Jurkat, Clone E6-1 (cell line): ENCODE data around the gene FRMD5. TPM values are rescaled to one million over a fixed set of nuclear protein-coding genes. Genes with fewer than 3 reads are reported as not detected.
A peak's percentile ranks its signal among the peaks of the same experiment; 100 is the strongest.
"Not testable (repeated sequence)": the region's sequence is repeated elsewhere in the genome, so short reads cannot be mapped to it uniquely, and the experiment has no call there.

Source experiments
- DNase-seq: peaks from one replicate; pipeline ENCODE4 v3.0.0-alpha.2; 2011; ENCODE audit warnings: low read depth, low spot score
- H3K4me3 ChIP-seq: 2 replicates; pipeline ENCODE4 v1.5.1; 2011; ENCODE audit warnings: mild to moderate bottlenecking, low read length, control low read depth, moderate library complexity
- polyA plus RNA-seq: library from polyadenylated mRNA; unstranded; fragments of >200 nt; gene quantifications from one replicate; pipeline ENCODE4 v1.2.1, GENCODE V29; 2012; ENCODE audit warnings: missing spikeins; ENCODE audit not compliant: insufficient read length, insufficient read depth

Gene FRMD5
- 3.7 TPM for polyA plus RNA-seq

GRCh38 chr15:44195151-44195740, at the start of gene FRMD5:
FRMD5 (minus strand) TSS chr15:44195271.
- H3K4me3 ChIP-seq = peak within 1 kb of the TSS; percentile 57
- DNase-seq = peak; percentile 97

DNA sequence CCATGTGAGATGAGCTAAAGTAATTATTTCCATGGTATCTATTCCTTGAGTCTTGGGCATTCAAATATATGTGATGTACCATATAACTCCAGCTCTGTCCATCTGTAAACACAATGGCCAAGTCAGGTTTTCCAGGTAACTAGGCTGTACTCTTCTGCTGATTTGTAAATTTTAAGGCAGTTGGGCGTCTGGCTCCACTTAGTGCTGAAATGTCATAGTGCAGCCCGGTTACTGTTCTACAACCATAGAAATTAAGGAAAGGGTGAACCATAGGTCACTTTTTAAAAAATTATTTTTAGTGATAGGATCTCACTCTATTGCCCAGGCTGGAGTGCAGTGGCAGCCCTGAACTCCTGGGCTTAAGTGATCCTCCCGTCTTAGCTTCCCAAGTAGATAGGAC, 48.8 kb upstream of the FRMD5 start:
- no peak for DNase-seq

DNA sequence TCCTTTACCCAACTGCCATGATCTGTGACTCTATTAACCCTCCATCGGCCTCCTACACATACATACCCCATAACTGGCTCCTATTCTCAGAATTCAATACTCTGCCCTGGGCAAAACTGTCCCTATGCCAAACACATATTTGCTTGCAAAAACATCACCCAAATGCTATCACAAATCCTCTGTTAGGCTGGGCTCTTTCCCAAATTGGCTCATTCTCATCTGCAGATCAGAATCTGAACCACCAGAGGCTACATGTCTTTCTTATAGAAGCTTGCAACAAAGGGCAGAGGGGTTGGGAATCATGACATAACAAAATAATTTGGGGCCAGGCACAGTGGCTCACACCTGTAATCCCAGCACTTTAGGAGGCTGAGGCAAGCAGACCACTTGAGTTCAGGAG, 48.1 kb upstream of the FRMD5 start:
- DNase-seq = no peak
- no peak overlapping the region for H3K4me3 ChIP-seq

More for the DNA sequence above, 48.8 kb upstream of the FRMD5 start:
- no peak overlapping the region for H3K4me3 ChIP-seq

GRCh38 chr15:44231842-44232241, 36.8 kb upstream of the FRMD5 start:
- no peak for DNase-seq
- no peak overlapping the region for H3K4me3 ChIP-seq

DNA sequence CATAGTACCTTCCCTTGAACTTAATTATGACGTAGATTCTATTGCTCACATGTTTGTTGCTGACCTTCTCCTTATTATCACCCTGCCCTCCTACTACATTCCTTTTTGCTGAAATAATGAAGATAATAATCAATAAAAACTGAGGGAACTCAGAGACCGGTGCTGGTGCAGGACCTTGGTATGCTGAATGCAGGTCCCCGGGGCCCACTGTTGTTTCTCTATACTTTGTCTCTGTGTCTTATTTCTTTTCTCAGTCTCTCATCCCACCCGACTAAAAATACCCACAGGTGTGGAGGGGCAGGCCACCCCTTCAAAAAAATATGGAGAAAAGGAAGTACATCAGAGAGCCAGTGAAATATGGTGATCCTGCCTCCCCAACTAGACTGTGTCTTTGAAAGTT, 34.2 kb upstream of the FRMD5 start:
- H3K4me3 ChIP-seq, DNase-seq: not testable (repeated sequence)

GRCh38 chr15:44227584-44227983, 32.5 kb upstream of the FRMD5 start:
- H3K4me3 ChIP-seq = no peak overlapping the region
- no peak for DNase-seq

DNA sequence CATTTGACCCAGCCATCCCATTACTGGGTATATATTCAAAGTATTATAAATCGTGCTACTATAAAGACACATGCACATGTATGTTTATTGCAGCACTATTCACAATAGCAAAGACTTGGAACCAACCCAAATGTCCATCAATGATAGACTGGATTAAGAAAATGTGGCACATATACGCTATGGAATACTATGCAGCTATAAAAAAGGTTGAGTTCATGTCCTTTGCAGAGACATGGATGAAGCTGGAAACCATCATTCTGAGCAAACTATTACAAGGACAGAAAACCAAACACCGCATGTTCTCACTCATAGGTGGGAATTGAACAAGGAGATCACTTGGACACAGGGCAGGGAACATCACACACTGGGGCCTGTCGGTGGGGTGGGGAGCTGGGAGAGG, 31.9 kb upstream of the FRMD5 start:
- DNase-seq, H3K4me3 ChIP-seq: not testable (repeated sequence)

DNA sequence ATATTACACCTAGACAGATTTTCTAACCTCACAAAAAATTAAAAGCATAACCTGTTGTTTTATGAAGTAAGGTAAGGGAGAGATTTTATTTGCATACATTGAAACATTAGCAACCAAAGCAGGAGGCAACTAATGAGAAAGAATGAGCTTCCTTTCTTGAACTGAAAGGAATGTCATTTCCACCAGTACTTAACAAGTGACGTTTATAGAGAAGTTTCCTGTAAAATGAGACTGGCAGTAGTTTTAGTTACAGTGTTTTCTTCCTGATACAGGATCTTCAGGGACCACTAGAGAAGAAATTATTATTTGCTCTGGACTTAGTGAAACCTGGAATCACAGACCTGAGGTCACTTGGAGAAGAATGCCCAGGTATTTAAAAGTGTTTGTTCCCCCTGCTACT, 27.4 kb upstream of the FRMD5 start:
- no peak overlapping the region for H3K4me3 ChIP-seq
- no peak for DNase-seq

DNA sequence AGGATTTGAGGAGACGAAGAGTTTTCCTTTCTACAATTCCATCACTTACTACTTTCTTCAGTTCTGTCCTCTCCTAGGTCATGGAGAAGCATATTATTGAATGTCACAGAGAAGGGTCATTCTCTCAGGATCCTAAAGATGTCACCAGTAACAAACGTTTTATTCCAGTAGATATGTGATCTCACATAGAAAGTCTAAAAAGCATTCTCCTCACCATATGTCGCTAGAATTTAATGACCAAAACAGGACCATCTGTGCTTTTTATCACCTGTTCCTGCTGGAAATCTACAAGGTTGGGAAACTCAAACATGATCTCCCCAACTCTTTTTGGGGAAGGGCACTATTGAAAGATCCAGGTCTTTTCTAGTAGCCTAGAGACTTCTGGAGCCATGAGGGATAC, 24.0 kb upstream of the FRMD5 start:
- no peak for DNase-seq

GRCh38 chr15:44216958-44217357, 21.9 kb upstream of the FRMD5 start:
- DNase-seq = no peak
- no peak overlapping the region for H3K4me3 ChIP-seq

More for the DNA sequence above, 24.0 kb upstream of the FRMD5 start:
- no peak overlapping the region for H3K4me3 ChIP-seq

GRCh38 chr15:44215594-44215993, 20.5 kb upstream of the FRMD5 start:
- no peak for DNase-seq

GRCh38 chr15:44208956-44209355, 13.9 kb upstream of the FRMD5 start:
- no peak for DNase-seq
- no peak overlapping the region for H3K4me3 ChIP-seq

More at GRCh38 chr15:44215594-44215993, 20.5 kb upstream of the FRMD5 start:
- no peak overlapping the region for H3K4me3 ChIP-seq

DNA sequence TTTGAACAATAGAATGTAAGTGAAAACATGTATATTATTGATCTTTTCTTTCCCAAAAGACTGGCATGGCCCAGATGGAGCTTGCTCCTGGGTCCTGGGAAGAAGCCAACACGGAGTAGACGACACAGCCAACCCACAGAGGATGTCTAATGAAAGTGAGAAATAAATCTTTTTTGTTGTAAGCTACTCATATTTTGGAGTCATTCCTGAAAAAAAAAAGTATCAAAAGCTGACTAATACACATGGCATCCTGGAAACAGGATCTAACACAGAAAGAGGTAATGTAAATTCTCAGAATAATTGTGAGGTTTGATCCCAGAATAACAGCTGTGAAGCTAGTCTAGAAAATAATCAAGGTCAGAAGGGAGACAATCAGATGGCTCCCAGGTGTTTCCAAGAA, 12.6 kb upstream of the FRMD5 start:
- no peak for DNase-seq
- no peak overlapping the region for H3K4me3 ChIP-seq

DNA sequence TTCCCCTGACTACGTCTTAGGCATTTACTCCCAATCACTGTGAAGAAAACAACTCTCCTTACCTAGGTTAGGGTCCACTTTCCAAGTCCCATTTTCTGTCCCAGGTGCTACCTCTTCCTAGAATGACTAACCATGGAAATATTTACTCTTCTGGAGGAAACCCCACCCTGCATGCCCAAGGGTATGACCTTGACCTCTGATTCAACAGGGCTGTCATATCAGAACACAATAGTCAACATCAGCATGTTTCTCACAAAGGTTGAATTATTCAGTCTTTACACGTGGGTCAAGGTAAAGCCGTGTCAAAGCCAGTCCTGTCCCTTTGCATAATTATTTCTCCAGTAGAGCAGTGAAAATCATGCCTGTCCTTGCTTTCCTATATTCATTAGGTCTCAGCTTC, 4.3 kb upstream of the FRMD5 start:
- DNase-seq = no peak
- H3K4me3 ChIP-seq = no peak overlapping the region

DNA sequence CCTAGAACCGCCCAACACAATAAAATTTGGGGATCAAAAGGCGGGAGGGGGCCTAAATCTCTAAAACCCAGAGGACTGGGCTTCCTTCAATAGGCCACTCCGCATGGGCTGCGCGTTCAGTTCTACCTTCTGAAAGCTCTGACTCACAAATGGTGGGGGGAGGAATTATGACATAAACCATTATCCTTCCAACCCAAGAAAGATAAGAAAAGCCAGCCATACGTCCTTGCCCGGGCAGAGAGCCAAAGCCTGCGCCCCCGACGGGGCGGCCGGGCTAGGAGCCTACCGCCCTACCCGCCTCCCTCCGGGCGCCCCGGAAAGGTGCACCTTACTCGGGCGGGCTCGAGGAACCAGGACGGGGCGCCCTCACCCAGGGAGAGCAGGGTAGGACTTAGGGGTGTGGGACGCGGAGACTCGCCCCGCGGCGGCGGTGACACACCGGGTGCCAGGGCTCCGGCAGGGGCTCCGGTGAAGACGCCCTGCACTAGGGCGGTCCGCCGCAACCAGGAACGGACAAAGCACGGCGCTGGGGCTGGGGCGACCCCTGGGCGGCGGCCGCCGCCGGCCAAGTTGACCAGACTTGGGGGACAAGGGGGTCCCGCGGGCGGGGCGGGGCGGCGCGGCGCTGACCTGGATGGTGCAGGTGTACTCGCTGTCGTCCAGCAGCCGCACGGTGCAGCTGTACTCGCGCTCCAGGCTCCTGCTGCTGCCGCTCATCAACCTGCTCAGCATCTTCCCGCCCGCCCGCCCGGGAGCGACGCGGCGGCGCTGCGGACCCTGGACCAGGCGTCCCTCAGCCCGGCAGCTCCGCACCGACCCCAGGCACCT, 534 bp downstream of the FRMD5 start:
- no peak for DNase-seq

GRCh38 chr15:44193651-44194322, 1.3 kb downstream of the FRMD5 start:
- H3K4me3 ChIP-seq = no peak overlapping the region
- DNase-seq = no peak

More for the DNA sequence above, 534 bp downstream of the FRMD5 start:
- peak overlapping the region; percentile 57 for H3K4me3 ChIP-seq

DNA sequence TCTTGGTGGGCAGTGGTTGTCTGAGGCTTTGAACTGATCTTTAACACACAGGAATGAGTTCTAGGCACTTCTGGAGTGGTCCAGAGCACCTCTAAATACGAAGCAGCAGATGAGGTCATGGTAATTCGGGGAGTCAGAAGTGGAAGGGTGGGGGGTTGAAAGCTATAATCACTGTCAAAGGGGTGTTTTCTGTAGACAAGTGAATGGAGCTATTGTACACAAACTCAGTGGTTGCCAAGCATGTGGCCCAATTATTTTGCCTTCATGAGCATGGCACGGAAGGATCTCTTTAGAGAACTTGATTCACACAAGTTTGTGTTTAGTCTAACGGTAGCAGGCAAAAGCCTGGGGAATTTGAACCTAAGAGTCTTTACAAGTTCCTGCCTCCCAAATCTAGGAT, 6.3 kb downstream of the FRMD5 start:
- DNase-seq = no peak
- H3K4me3 ChIP-seq = no peak overlapping the region

GRCh38 chr15:44186705-44187104, 8.4 kb downstream of the FRMD5 start:
- no peak overlapping the region for H3K4me3 ChIP-seq
- DNase-seq = no peak

DNA sequence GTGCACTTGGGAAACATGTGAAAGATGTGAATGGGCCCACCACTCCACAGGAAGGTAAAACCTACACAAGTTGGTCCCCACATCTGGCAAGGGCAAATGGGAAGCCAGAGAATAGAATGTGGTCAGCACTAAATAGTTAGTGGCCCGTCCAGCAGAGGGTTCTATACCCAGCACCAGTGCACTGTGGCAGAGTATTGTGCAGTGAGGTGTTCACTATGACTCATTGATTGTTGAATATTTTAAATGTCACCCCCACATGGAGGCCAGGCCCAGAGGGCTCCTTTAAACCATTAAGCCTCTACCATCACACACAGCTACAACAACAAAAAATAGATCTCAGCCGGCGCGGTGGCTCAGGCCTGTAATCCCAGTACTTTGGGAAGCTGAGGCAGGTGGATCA, 11.7 kb downstream of the FRMD5 start:
- H3K4me3 ChIP-seq = no peak overlapping the region
- DNase-seq = no peak

DNA sequence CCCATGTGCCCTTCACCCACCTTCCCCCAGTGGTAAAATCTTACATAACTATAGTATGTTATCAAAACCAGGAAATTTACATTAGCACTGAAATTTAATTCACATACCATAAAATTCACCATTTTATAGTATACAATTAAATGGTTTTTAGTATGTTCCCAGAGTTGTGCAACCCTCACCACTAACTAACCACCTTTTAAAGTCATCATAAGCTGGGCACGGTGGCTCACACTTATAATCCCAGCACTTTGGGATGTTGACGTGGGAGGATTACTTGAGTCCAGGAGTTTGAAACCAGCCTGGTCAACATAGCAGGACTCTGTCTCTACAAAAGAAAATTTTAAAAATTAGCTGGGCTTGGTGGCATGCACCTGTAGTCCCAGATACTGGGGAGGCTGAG, 13.7 kb downstream of the FRMD5 start:
- no peak overlapping the region for H3K4me3 ChIP-seq
- no peak for DNase-seq
